HG02943 (cell line): ENCODE data around the gene EDAR.

Experiments
- ATAC-seq: cut with Tn5 transposase; IDR thresholded peaks from one replicate; pipeline ENCODE4 v1.9.1; 2021; ENCODE audit warnings: mild to moderate bottlenecking, low read depth, moderate library complexity; ENCODE audit not compliant: unreplicated experiment

Gene EDAR

GRCh38 chr2:108988796-108989713 is at the start of gene EDAR:
TSS of gene EDAR (minus strand) at chr2:108989220. CDS start at chr2:108931014, 58,206 bp downstream.
- ATAC-seq = no peak

- no peak for ATAC-seq
Measured at GRCh38 chr2:109033171-109033570, 44.2 kb upstream of the EDAR start.

DNA sequence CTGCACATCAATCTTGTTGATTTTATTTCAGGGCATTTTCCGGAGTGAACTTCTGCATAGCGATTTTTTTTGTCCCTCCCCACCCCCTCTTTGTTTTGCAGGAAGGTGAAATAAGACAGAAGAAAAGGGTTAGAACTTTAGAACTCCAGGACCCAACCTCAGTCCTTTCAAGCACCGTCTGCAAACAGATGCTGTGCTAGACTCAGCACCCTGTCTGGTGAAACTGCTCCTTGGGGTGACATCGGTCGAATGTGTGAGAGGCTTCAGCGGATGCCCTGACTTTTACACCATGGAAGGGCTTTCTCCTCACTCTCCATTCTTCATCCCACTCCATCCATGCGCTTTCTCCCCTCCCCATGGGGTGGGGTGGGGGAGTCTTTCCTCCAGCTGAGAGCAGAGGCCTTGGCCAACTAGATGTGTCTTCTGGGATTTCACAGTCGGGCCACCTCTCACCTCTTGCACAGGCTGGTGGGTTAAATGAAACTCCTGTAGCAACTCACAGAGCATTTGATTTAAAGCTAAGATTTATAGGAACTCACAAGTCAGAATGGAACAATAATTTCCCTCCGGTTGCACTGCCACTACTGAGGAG is 43.3 kb upstream of the EDAR start:
- no peak for ATAC-seq

DNA sequence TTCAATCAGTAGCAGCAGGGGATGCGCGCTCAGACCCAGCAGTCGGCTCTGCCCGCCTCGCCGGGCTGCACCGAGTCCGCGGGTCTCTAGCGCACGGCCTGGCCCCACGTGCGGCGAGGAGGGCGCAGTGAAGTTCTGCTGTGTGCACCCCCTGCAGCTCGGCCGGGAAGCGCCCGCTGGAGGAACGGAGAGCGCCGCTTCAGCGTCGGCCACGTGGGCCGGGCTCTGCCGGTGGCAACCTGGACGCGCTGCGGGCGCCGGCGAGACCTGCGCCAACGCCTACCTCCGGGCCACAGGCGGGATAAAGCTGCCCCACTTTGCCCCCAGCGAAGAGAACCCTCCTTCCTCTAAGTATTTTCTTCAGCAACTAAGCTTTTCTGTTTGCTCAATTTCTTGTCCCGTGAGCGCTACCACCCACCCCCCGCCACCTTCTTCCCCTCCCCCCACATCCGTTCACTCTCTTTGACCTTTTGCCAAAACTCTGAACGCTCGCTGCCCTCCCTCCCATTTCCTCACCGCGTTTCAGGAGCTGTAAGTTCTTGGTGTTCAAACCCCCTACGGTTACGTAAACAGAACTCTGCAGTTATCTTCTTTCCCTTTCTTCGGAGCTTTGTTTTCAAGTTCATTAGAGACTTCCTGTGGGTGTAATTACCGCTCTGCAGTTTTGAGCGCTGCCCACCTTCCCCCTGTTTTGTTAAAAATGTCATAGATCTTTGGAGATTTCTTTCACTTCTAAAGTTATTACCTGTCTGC is 42.6 kb upstream of the EDAR start:
- peak; percentile 74 for ATAC-seq

- no peak for ATAC-seq
Measured at GRCh38 chr2:109030870-109031475, 42.0 kb upstream of the EDAR start.

GRCh38 chr2:109029490-109030201 is 40.6 kb upstream of the EDAR start:
- no peak for ATAC-seq

DNA sequence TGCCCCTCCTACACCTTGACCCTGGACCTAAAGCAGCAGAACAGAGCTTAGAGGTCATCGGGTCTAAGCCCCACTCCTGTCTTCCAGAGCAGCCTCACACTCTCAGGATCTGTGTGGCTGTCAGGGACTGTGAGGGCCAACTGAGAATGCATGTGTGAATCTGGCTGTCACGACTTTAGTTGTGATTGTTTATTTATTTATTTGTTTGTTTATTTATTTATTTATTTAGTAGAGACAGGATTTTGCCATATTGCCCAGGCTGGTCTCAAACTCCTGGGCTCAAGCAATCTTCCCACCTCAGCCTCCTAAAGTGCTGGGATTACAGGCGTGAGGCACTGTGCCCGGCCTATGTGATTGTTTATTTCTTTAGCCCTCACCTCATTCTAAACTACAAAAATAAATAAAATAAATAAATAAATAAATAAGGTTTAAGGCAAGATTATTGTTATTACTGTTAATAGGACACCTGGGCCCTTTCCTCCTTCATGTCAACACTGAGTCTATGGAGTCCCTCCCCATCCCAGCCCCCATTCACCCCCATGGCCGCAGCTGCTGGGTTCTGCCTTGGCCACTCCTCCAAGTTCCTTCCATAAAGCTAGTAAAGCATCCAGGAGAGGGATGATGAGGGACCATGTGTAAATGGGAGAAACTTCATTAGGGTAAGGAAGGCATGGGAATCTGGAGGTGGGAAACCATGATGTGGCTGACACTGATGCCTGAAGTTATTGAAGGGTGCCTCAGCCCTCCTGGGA is 39.9 kb upstream of the EDAR start:
- no peak for ATAC-seq

DNA sequence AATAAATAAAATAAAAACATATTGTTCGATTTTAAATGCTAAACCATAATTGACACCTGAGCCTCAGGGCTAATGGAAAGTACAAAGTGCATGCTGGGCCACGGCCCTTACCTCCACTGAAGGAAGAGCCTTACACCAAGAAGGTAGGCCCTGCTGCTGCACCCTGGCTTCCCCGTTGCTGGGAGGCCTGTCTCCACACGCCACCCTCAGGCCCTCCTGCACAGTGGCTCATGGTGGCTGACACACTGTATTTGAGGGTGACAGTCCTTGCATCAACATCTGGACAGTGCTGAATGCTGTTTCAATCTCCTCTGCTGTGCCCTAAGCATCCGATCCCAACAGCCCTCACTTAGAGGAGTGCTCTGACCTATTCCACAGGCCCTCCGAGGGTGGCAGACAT is 39.3 kb upstream of the EDAR start:
- ATAC-seq = no peak

DNA sequence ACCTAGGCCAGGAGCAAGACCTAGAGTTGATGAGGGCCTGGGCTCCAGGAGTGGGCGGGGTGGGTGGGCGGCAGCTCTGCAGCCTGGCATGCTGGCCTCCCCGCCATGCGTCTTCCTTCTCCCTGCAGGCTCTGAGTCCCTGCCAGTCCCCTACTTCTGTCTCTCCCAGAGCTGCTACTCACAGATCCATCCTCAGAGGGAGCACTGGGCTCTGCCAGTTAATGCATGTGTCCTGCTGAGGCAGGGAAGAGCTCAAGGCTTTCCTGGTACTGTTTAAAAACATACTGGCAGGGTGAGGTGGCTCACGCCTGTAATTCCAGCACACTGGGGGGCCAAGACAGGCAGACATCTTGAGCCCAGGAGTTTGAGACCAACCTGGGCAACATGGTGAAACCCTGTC is 38.7 kb upstream of the EDAR start:
- ATAC-seq = no peak

GRCh38 chr2:109024477-109024876 is 35.5 kb upstream of the EDAR start:
- ATAC-seq = no peak

- no peak for ATAC-seq
Measured at GRCh38 chr2:109021895-109022300, 32.9 kb upstream of the EDAR start.

DNA sequence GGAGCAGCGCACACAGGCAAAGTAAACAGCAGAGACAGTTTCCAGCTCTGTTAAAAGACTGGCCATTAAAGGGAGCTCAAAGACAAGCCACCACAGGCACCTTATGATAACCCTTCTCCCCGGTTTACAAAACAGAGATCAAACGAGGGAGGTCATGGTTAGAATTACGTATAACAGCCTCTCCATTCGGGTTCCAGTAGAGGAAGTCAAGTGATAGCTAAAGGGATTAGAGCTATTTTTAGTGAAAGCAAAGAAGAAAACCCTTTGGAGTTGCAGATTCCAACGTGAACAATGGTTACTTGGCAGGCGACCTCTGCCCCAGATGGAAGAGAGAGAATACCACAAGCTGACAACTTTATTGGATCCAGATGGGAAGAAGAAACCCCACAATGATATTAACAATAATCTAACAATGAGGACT is 31.2 kb upstream of the EDAR start:
- ATAC-seq = no peak

GRCh38 chr2:109018452-109018851 is 29.4 kb upstream of the EDAR start:
- no peak for ATAC-seq

GRCh38 chr2:109017017-109017416 is 28.0 kb upstream of the EDAR start:
- no peak for ATAC-seq

DNA sequence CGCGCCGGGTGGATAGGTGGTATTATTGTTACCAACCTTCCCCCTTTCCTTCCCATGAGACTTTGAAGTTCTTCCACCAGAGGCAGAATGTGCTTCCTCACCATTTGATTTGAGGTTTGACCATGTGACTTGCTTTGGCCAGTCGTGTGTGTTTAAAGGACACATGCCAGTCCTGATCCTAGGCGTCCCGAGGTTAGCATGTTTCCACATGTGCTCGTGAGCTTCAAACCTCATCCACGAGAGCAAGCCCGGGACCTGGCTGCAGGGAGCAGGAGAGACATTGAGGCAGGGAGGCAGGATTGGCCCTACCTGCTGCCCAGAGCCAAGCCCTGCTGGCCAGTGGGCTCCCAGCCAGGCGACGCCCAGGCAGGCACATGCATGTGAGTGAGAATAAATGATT is 27.4 kb upstream of the EDAR start:
- no peak for ATAC-seq

DNA sequence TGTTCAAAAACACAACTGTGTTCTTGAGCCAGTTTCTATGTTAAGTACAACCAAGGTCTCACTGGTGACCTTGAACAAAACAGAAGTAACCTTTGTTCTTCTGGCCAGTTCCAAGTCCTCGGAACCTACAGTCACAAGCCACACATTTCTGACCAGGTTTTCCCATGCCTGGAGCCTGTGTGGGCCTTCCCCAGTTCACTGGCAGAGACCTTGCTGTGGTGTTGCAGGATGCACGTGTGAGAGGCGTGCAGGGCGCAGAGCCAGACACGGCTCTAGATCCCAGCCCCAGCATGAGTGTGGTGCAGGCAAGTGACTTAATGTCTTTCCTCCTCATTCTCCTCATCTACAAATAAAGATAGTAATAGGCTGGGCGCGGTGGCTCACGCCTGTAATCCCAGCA is 25.5 kb upstream of the EDAR start:
- no peak for ATAC-seq

GRCh38 chr2:109013051-109013450 is 24.0 kb upstream of the EDAR start:
- no peak for ATAC-seq

DNA sequence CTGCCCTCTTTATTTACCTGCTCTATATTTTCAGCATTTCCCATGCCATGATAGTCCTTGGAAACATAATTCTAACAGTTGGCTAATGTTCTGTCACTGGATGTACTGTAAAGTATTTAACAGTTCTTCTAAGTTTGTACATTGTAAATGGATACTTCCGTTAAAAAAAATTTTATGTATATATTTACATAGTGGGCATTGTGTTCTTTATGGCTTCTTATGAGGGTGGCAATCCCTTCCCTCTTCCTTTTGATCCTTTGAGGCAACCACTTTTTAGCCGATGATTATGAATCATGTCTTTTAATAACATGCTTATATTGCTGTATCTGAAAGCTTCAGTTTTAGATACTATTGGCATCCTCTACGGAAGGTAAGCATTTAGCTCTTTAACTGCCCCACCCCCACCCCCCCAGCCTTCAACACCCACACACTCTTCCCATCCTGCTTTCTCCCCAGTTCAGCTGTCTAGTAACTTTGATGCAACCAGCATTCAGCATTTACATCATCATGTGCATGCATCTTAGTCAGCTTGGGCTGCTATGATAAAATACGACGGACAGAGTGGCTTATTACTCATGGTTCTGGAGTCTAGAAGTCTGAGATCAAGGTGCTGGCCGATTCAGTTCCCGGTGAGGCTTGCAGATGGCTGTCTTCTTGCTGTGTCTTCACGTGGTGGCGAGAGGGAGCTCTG is 21.0 kb upstream of the EDAR start:
- no peak for ATAC-seq

DNA sequence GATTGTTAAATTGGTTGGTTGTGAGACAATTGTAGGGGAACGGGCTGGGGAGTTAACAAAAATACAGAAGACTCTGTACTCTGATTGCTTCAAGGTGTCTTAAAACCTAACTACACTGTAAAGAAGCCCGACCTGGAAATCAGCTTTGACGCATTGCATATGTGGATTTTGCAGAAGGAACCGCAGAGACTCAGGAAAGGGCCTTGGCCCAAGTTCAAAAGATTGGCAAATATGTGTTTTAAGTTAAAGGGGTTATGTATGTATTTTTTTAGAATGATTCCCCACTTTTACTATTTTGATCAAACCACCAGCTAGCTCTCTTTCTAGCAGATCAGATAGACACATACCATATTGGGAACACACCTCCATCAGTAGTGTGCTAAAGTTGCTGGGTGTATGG is 18.0 kb upstream of the EDAR start:
- no peak for ATAC-seq
